Activated T-cell treated with anti-CD3 and anti-CD28 coated beads, Interleukin-2, amount 50 U/mL, for 24 hours (primary cell): ENCODE measurements around the gene DNAH2.

Experiments
- DNase-seq: peaks from one replicate; pipeline ENCODE4 v3.0.0-alpha.2; 2020
- H3K27ac Mint-ChIP-seq: 2 replicates; pipeline ENCODE4 v1.8.0; 2020; ENCODE audit warnings: mild to moderate bottlenecking, mixed read lengths
- H3K27me3 Mint-ChIP-seq: 2 replicates; pipeline ENCODE4 v1.8.0; 2020; ENCODE audit warnings: mixed read lengths
- H3K36me3 Mint-ChIP-seq: 2 replicates; pipeline ENCODE4 v1.8.0; 2020; ENCODE audit warnings: low read depth, mixed read lengths
- H3K4me1 Mint-ChIP-seq: 2 replicates; pipeline ENCODE4 v1.8.0; 2020; ENCODE audit warnings: low read depth, mixed read lengths
- H3K4me3 Mint-ChIP-seq: 2 replicates; pipeline ENCODE4 v1.8.0; 2020; ENCODE audit warnings: mild to moderate bottlenecking, moderate library complexity, mixed read lengths
- H3K9me3 Mint-ChIP-seq: 2 replicates; pipeline ENCODE4 v1.8.0; 2020; ENCODE audit warnings: mixed read lengths

The DNAH2 gene

GRCh38 chr17:7873051-7873450 lies 155.5 kb downstream of the DNAH2 start:
- DNase-seq: no peak
- H3K36me3 Mint-ChIP-seq: peaks cover 59% of the 10 kb centered on the region
- H3K9me3 Mint-ChIP-seq: no peaks in the 10 kb centered on the region
- peaks cover 24% of the 10 kb centered on the region for H3K4me1 Mint-ChIP-seq
- H3K27ac Mint-ChIP-seq: no peak overlapping the region
- H3K27me3 Mint-ChIP-seq: no peaks in the 10 kb centered on the region
- H3K4me3 Mint-ChIP-seq: no peak overlapping the region

GRCh38 chr17:7875804-7876370 lies 158.3 kb downstream of the DNAH2 start:
- H3K4me1 Mint-ChIP-seq: peaks cover 11% of the 10 kb centered on the region
- no peak for DNase-seq
- H3K27ac Mint-ChIP-seq: no peak overlapping the region
- H3K27me3 Mint-ChIP-seq: no peaks in the 10 kb centered on the region
- peaks cover 59% of the 10 kb centered on the region for H3K36me3 Mint-ChIP-seq
- H3K4me3 Mint-ChIP-seq: no peak overlapping the region
- no peaks in the 10 kb centered on the region for H3K9me3 Mint-ChIP-seq

GRCh38 chr17:7878234-7878633 lies 160.7 kb downstream of the DNAH2 start:
- Mint-ChIP-seq H3K36me3 (peaks cover 44% of the 10 kb centered on the region), H3K4me1 (peaks cover 9% of the 10 kb centered on the region), H3K4me3 (no peak overlapping the region), H3K9me3 (no peaks in the 10 kb centered on the region), H3K27ac (no peak overlapping the region), H3K27me3 (no peaks in the 10 kb centered on the region)
- no peak for DNase-seq

GRCh38 chr17:7880076-7880868 lies 162.7 kb downstream of the DNAH2 start:
- Mint-ChIP-seq H3K4me3 (no peak overlapping the region), H3K9me3 (no peaks in the 10 kb centered on the region), H3K36me3 (peaks cover 27% of the 10 kb centered on the region), H3K27me3 (no peaks in the 10 kb centered on the region), H3K4me1 (peaks cover 9% of the 10 kb centered on the region), H3K27ac (no peak overlapping the region)
- DNase-seq: no peak

- Mint-ChIP-seq H3K27me3 (no peaks in the 10 kb centered on the region), H3K4me3 (no peak overlapping the region), H3K9me3 (no peaks in the 10 kb centered on the region), H3K4me1 (peaks cover 6% of the 10 kb centered on the region), H3K36me3 (peaks cover 27% of the 10 kb centered on the region), H3K27ac (no peak overlapping the region)
- DNase-seq: no peak
Measured at GRCh38 chr17:7881276-7882054, 163.9 kb downstream of the DNAH2 start.

DNA sequence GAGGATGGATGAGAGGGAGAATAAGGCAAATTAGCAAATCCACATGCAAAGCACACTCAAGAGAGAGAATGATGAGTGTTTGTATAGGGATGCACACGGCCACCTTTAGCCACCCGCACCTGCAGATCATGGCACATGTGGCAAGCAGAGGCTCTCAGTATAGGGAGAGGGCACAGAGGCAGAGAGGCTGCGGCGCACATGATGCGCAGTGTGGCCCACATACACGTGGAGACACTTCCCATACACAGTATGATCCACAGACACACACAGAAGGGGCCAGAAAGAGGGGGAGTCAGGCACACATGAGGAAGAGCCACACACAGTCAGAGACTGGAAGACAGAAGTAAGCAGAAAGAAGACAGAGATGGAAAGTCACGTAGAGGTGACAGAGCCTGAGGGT lies 164.5 kb downstream of the DNAH2 start:
- Mint-ChIP-seq H3K27me3 (no peaks in the 10 kb centered on the region), H3K4me1 (peaks cover 6% of the 10 kb centered on the region), H3K4me3 (no peak overlapping the region), H3K27ac (no peak overlapping the region), H3K9me3 (no peaks in the 10 kb centered on the region), H3K36me3 (peaks cover 26% of the 10 kb centered on the region)
- no peak for DNase-seq

DNA sequence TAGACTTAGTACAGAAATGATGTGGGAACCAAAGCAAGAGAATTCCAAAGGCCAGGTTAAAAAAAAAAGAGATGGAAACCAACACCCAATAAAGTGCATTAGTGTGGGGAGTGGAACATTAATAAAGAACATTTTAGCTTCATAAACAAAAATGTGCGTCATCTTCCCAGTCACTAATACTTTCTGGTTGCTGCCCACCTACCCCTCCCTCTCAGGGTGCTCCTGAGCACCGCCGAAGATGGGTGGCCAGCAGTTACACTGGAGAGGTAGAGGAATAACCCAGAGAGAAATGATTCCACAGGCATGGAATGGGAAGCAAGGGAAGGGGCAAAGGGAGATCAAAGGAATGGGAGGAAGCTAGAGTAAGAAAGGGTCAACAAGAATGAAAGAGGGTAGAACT lies 165.1 kb downstream of the DNAH2 start:
- DNase-seq: no peak
- Mint-ChIP-seq H3K4me3 (no peak overlapping the region), H3K27me3 (no peaks in the 10 kb centered on the region), H3K4me1 (peaks cover 4% of the 10 kb centered on the region), H3K27ac (no peak overlapping the region), H3K36me3 (peaks cover 22% of the 10 kb centered on the region), H3K9me3 (no peaks in the 10 kb centered on the region)
